NCI-H187 (cell line): ENCODE data around the gene WNK4.
"Not testable (repeated sequence)": the region's sequence is repeated elsewhere in the genome, so short reads cannot be mapped to it uniquely, and the experiment has no call there.

Experiments used
- DNase-seq, 2 experiments: peaks; one replicate each; lab custom pipeline; 2025; lab: John Stamatoyannopoulos, UW

The WNK4 gene

DNA sequence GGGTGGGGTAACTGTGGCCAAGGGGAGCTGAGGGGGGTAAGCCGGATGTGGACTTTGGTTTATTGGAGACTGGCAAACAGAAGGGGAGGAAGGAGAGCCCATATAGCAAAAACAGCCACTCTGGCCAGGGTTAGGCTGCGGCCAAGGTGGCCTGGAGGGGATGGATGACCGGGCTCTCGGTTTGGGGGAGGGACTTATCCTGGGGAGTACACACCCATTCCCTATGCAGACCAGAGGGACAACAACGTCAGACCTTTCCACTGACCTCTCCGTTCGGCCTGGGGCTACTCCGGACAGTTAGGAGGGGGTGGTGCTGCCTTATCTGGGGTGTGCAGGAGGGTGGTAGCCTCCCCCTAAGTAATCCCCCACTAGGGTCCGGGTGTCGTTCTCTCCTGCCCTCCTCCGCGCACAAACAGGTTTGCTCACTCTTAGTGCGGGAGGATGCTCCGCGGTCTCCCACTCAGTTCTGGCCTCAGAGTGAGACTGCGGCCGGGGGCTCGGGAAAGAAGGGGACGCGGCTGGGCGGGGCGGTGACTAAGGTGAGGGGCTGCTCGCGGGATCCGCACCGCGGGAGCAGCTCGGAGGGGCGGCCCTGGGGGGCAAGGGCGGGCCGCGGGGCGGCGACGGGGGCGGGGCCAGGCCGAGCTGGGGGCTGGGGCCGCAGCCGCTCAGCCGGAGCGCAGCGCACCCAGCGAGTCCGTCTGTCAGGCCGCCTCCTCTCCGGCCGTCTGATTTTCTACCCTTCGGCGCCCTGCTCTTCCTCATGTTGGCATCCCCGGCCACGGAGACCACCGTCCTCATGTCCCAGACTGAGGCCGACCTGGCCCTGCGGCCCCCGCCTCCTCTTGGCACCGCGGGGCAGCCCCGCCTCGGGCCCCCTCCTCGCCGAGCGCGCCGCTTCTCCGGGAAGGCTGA is at the start of gene WNK4:
TSS of gene WNK4 (plus strand) at position 675 of the 915 bp plus-strand sequence. CDS start at position 764, 89 bp downstream.
- DNase-seq = no peak

DNA sequence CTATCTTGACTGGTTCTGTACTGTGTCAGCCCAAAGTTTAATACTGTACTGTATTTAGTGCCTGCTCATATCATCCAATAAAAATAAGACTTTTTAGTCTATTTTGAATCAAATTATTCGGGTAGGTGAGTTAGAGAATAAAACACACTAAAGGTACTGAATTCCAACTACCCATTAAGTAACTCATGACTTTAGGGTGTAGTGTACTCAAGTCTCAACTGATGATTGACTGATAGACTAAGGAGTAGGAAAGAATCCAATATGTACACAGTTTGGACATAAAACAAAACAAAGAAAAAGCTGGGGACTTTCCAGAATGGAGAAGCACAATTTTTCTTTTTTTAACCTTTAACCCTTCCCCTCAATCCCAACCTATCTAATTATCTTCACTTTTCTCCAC is 39.7 kb upstream of the WNK4 start:
- no peak for DNase-seq

DNA sequence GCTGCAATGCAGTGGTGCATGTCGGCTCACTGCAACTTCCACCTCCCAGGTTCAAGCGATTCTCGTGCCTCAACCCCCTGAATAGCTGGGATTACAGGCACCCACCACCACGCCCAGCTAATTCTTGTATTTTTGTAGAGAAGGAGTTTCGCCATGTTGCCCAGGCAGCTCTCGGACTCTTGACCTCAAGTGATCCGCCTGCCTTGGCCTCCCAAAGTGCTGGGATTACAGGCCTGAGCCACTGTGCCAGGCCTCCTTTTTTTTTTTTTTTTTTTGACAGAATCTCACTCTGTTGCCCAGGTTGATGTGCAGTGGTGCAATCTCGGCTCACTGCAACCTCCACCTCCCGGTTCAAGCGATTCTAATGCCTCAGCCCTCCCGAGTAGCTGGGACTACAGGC is 37.5 kb upstream of the WNK4 start:
- not testable (repeated sequence) for DNase-seq

- DNase-seq = no peak
Observed at GRCh38 chr17:42743595-42744282, 36.7 kb upstream of the WNK4 start.

GRCh38 chr17:42744283-42744805 is 36.1 kb upstream of the WNK4 start:
- DNase-seq = peak; percentile 50 to 55

DNA sequence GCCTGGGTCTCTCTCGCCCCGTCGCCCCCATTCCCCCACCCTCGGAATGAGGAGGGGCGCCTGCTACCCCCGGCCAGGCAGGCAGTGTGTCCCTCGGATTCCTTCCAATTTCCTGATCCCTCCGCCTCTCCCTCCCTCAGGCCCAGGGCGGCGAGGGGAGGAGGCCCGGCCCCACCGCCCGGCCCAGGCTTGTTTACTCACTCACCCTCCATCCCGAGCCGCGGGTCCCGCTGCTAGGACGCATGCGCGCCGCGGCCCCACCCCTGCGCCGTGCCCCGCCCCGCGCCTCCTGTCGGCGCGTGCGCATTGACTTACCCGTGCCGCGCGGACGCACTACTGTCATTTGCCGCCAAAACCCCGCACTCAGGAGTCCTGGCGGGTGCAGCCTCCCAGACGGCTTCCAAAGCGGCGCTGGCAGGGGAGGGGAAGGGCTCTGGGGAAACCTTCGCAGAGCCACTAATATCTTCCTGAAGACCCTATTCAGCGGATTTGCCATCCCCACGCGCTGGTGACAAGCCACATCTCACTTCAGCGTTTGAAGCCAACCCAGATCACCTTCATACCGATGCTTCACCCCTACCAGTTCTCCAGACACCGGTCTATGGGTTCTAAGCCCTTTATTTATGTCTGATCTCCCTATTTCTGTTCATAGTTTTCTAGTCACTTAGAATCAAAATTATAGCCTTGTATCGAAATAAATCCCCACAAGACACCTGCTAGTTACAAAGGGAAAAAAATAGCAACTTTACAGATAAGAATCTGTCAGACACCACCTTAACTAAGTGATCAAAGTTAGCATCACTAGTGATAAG is 35.4 kb upstream of the WNK4 start, which contains the start of gene EZH1:
TSS of gene EZH1 (minus strand) at position 235 of the 812 bp plus-strand sequence. CDS start 16,099 bp downstream, outside the sequence.
- peak; percentile 89 to 93 for DNase-seq

DNA sequence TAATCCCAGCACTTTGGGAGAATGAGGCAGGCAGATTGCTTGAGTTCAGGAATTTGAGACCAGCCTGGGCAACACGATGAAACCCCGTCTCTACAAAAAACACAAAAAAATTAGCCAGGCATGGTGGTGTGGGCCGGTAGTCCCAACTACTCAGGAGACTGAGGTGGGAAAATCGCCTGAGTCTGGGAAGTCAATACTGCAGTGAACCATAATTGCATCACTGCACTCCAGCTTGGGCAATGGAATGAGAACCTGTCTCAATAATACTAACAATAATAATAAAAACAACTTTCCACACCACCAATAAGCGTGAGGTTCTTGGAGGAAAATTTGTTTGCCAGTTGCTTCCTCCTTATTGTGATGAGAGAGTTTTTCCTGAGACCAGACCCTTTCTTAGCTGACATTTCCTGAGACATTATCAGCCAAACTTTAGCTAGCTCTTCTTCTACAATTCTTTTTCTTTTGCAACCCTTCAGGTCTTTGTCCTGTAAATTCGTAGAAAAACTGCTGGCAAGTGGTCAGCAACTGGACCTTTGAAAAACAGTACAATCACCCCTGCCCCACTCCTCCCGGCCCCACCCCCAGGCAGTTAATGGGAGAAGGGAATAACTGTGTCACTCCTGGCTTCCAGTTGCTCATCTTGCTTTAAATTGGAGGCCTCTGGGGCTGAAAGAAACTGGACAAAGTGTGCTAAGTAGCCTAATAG is 32.1 kb upstream of the WNK4 start:
- DNase-seq = no peak

GRCh38 chr17:42748908-42749798 is 31.3 kb upstream of the WNK4 start:
- DNase-seq = no peak

GRCh38 chr17:42750739-42751344 is 29.6 kb upstream of the WNK4 start:
- no peak for DNase-seq

DNA sequence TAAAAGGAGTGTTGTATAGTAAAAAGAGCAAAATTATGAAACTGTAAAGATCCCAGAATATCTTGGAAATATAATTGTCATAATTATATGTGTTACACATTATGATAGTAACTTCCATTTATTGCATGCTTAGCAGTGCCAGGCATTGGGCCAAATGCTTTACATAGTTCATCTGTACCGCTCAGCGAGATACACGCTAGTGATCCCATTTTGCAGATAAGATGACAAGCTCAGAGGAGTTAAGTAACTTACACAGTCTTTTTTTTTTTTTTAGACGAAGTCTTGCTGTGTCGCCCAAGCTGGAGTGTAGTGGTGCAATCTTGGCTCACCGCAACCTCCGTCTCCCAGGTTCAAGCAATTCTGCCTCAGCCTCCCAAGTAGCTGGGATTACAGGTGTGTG is 28.8 kb upstream of the WNK4 start:
- DNase-seq = no peak

- no peak for DNase-seq
Observed at GRCh38 chr17:42754782-42755181, 25.6 kb upstream of the WNK4 start.

- no peak for DNase-seq
Observed at GRCh38 chr17:42759982-42760651, 20.3 kb upstream of the WNK4 start.

- DNase-seq = no peak
Observed at GRCh38 chr17:42760652-42761581, 19.5 kb upstream of the WNK4 start, which contains the start of gene RAMP2. TSS of gene RAMP2 (plus strand) at chr17:42761227. CDS start at chr17:42761262, 35 bp downstream.

GRCh38 chr17:42761638-42762037 is 18.8 kb upstream of the WNK4 start:
- no peak for DNase-seq

DNA sequence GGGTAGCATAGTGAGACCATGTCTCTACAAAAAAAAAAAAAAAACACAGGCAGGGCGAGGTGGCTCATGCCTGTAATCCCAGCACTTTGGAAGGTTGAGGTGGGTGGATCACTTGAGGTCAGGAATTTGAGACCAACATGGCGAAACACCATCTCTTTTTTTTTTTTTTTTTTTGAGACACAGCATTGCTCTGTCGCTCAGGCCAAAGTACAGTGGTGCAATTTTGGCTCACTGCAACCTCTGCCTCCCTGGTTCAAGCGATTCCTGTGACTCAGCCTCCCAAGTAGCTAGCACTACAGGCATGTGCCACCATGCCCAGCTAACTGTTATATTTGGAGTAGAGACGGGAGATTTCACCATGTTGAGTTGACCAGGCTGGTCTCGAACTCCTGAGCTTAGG is 14.3 kb upstream of the WNK4 start:
- no peak for DNase-seq

- no peak for DNase-seq
Observed at GRCh38 chr17:42767512-42767911, 12.9 kb upstream of the WNK4 start.

- DNase-seq = not testable (repeated sequence)
Observed at GRCh38 chr17:42768006-42768405, 12.4 kb upstream of the WNK4 start.

GRCh38 chr17:42769964-42770363 is 10.4 kb upstream of the WNK4 start:
- DNase-seq = not testable (repeated sequence)
